IMR-90 (cell line): ENCODE measurements around the gene MYO7B. TPM values are rescaled to one million over a fixed set of nuclear protein-coding genes. Genes with fewer than 3 reads are reported as not detected.
A peak's percentile ranks its signal among the peaks of the same experiment; 100 is the strongest.

Source experiments
- ATAC-seq: fragments of 200-7000 bp; cut with Tn5 transposase; 2 replicates; pipeline ENCODE4 v1.9.1; 2020; ENCODE audit warnings: low read depth, mild to moderate bottlenecking, moderate library complexity
- BruUV-seq: library from RNA; stranded (reverse); fragments of 400-500 nt; replicated peaks from 2 replicates; lab custom pipeline; 2021; lab: Mats Ljungman, UMichigan
- CTCF ChIA-PET: fragments of 300-600 bp; formaldehyde crosslinking; extraction: SDS; loops from one replicate; lab custom pipeline; 2021; ENCODE audit warnings: antibody characterized with exemption; lab: Yijun Ruan, JAX
- POLR2A ChIA-PET: fragments of 300-600 bp; sonication (Branson Sonifier 250); formaldehyde crosslinking; loops from one replicate; lab custom pipeline; 2022; ENCODE audit warnings: antibody characterized with exemption; ENCODE audit not compliant: unreplicated experiment; lab: Charles Lee
- DNase-seq: peaks from one replicate; pipeline ENCODE4 v3.0.0; 2013
- H2AFZ ChIP-seq: replicated peaks from 2 replicates; pipeline ENCODE3; 2013; ENCODE audit warnings: low read length, mild to moderate bottlenecking; ENCODE audit not compliant: poor library complexity
- H2AK5ac ChIP-seq: 2 replicates; pipeline ENCODE4 v1.6.1; 2013; ENCODE audit warnings: low read depth, low read length, inconsistent platforms
- H2AK9ac ChIP-seq: replicated peaks from 2 replicates; pipeline ENCODE3; 2013; ENCODE audit warnings: mild to moderate bottlenecking, low read depth, low read length, moderate library complexity; ENCODE audit not compliant: poor library complexity
- H2BK120ac ChIP-seq: 2 replicates; pipeline ENCODE4 v1.6.1; 2013; ENCODE audit warnings: low read depth, low read length, inconsistent platforms
- H2BK15ac ChIP-seq: 3 replicates; pipeline ENCODE4 v1.6.1; 2013; ENCODE audit warnings: low read depth, low read length, inconsistent platforms
- H2BK20ac ChIP-seq: 2 replicates; pipeline ENCODE4 v1.6.1; 2013; ENCODE audit warnings: low read depth, mild to moderate bottlenecking, inconsistent platforms, low read length, moderate library complexity
- H2BK5ac ChIP-seq: 2 replicates; pipeline ENCODE4 v1.6.1; 2013; ENCODE audit warnings: mild to moderate bottlenecking, low read depth, low read length, inconsistent platforms; ENCODE audit not compliant: poor library complexity, severe bottlenecking
- H3K14ac ChIP-seq: replicated peaks from 2 replicates; pipeline ENCODE4 v1.6.1; 2013; ENCODE audit warnings: low read depth, low read length, inconsistent platforms
- H3K18ac ChIP-seq: 2 replicates; pipeline ENCODE4 v1.6.1; 2013; ENCODE audit warnings: low read depth, low read length, control low read depth
- H3K23ac ChIP-seq: 2 replicates; pipeline ENCODE4 v1.6.1; 2013; ENCODE audit warnings: low read depth, low read length, inconsistent platforms
- H3K27ac ChIP-seq: 2 replicates; pipeline ENCODE4 v1.5.1; 2013; ENCODE audit warnings: mild to moderate bottlenecking, control low read depth, low read length; ENCODE audit not compliant: insufficient read depth
- H3K27me3 ChIP-seq: 2 replicates; pipeline ENCODE4 v1.6.1; 2013; ENCODE audit warnings: low read length; ENCODE audit not compliant: control insufficient read depth, insufficient read depth
- H3K36me3 ChIP-seq: 2 replicates; pipeline ENCODE4 v1.6.1; 2013; ENCODE audit warnings: low read length, mixed read lengths; ENCODE audit not compliant: control insufficient read depth, insufficient read depth
- H3K4ac ChIP-seq: 2 replicates; pipeline ENCODE4 v1.6.1; 2013; ENCODE audit warnings: low read depth, low read length, inconsistent platforms
- H3K4me1 ChIP-seq: 2 replicates; pipeline ENCODE4 v1.6.1; 2013; ENCODE audit warnings: low read length, mixed read lengths; ENCODE audit not compliant: control insufficient read depth, insufficient read depth
- H3K4me2 ChIP-seq: 2 replicates; pipeline ENCODE4 v1.6.1; 2013; ENCODE audit warnings: low read depth, mild to moderate bottlenecking, control low read depth, low read length, moderate library complexity
- H3K4me3 ChIP-seq: 2 replicates; pipeline ENCODE4 v1.5.1; 2013; ENCODE audit warnings: low read depth, mild to moderate bottlenecking, control low read depth, low read length, moderate library complexity; ENCODE audit not compliant: insufficient read depth
- H3K56ac ChIP-seq: 2 replicates; pipeline ENCODE4 v1.6.1; 2013; ENCODE audit warnings: low read length, inconsistent platforms; ENCODE audit not compliant: insufficient read depth; ENCODE audit errors: extremely low read depth
- H3K79me1 ChIP-seq, 2 experiments: 2 replicates each; pipeline ENCODE4 v1.6.1; 2013; ENCODE audit warnings: low read length in 2 of 2, inconsistent platforms in 1 of 2, low read depth in 1 of 2
- H3K9ac ChIP-seq: 2 replicates; pipeline ENCODE4 v1.6.1; 2013; ENCODE audit warnings: low read depth, low read length, control low read depth
- H3K9me1 ChIP-seq: 2 replicates; pipeline ENCODE4 v1.6.1; 2013; ENCODE audit warnings: low read length, inconsistent platforms; ENCODE audit not compliant: insufficient read depth
- H3K9me3 ChIP-seq: 2 replicates; pipeline ENCODE4 v1.6.1; 2013; ENCODE audit warnings: low read length; ENCODE audit not compliant: control insufficient read depth, insufficient read depth
- H4K20me1 ChIP-seq: 2 replicates; pipeline ENCODE4 v1.6.1; 2013; ENCODE audit warnings: low read length, inconsistent platforms; ENCODE audit not compliant: insufficient read depth
- H4K5ac ChIP-seq: 2 replicates; pipeline ENCODE4 v1.6.1; 2013; ENCODE audit warnings: mild to moderate bottlenecking, low read depth, low read length, control low read depth
- H4K8ac ChIP-seq, 2 experiments: 2 replicates each; pipeline ENCODE4 v1.6.1; 2013; ENCODE audit warnings: low read depth in 2 of 2, low read length in 2 of 2, control low read depth in 1 of 2, inconsistent platforms in 1 of 2
- H4K91ac ChIP-seq: 2 replicates; pipeline ENCODE4 v1.6.1; 2013; ENCODE audit warnings: low read depth, low read length, inconsistent platforms; ENCODE audit not compliant: insufficient read depth
- BHLHE40 ChIP-seq: fragments of 150-350 bp; IDR thresholded peaks from 2 replicates; pipeline ENCODE4 v1.6.1; 2016; ENCODE audit warnings: mild to moderate bottlenecking, low read depth, low read length
- CEBPB ChIP-seq: IDR thresholded peaks from 2 replicates; pipeline ENCODE4 v1.6.1; 2012; ENCODE audit warnings: low read depth, low read length, improper control_type of control experiment
- CTCF ChIP-seq: conservative IDR thresholded peaks from 2 replicates; pipeline ENCODE4 v1.5.1; 2012; ENCODE audit warnings: mild to moderate bottlenecking, low read depth, low read length, improper control_type of control experiment
- FOS ChIP-seq: fragments of 150-350 bp; IDR thresholded peaks from 2 replicates; pipeline ENCODE4 v1.6.1; 2016; ENCODE audit warnings: low read depth, low read length
- WGBS, 2 experiments: methylation state at CpG; one replicate each; pipeline versions ENCODE4 v1.1.5 to v1.1.7; 2013; ENCODE audit warnings: missing lambda C conversion rate in 2 of 2; ENCODE audit not compliant: insufficient read length in 1 of 2; ENCODE audit errors: extremely low coverage in 2 of 2; 5-methylcytosine and 5-hydroxymethylcytosine counted together
- dilution Hi-C: fragments of 300-500 bp; cut with HindIII; formaldehyde crosslinking; loops from one replicate; pipeline ENCODE4 v1.14.3; 2018; ENCODE audit warnings: low sequenced_read_pairs; ENCODE audit not compliant: unreplicated experiment
- in situ Hi-C: fragments of 300-500 bp; cut with MboI; formaldehyde crosslinking; loops from 3 replicates; pipeline ENCODE4 v1.14.3; 2019; ENCODE audit warnings: low sequenced_read_pairs, inconsistent platforms, mixed read lengths
- intact Hi-C: fragments of 100-400 bp; cut with micrococcal nuclease; formaldehyde crosslinking; loops from 2 replicates; pipeline ENCODE4 v1.10.0; 2022
- polyA plus RNA-seq, 3 experiments: library from polyadenylated mRNA; depleted of rRNA; stranded (reverse); fragments of >200 nt; gene quantifications; 2 replicates each; pipeline ENCODE4 v1.2.3, GENCODE V29; 2012; ENCODE audit warnings: low replicate concordance in 1 of 3
- total RNA-seq: library from RNA; depleted of rRNA; stranded (reverse); fragments of >200 nt; gene quantifications from 2 replicates; pipeline ENCODE4 v1.2.3, GENCODE V29; 2012
- TF ChIP-seq, protein P1 (sequence below): fragments of 150-350 bp; IDR thresholded peaks from 2 replicates; pipeline ENCODE4 v1.6.1; 2017; ENCODE audit warnings: mild to moderate bottlenecking, antibody characterized with exemption, low read length, low read depth

MYO7B gene
- total and polyA plus RNA-seq, 2 of the 4 experiments (the other 2 are of a cell fraction) = 0.18 to 0.46 TPM

- H4K5ac ChIP-seq = peak overlapping the region; percentile 82
- H2BK20ac ChIP-seq = no peak overlapping the region; the same call in 1 of the 2 replicates
- H3K36me3 ChIP-seq = peaks cover 5% of the 10 kb centered on the region
- dilution Hi-C loops (no loop called here), in situ Hi-C loops (no loop called here), intact Hi-C loops (loop anchor here (2.0 to 10.0 kb wide), 2 partner anchors 122 to 178 kb away; partner anchors contain the start of gene SFT2D3)
- H4K20me1 ChIP-seq = peaks cover 3% of the 10 kb centered on the region; the same call in 1 of the 2 replicates
- no peak for ATAC-seq
- peak overlapping the region; percentile 73 for H3K4me3 ChIP-seq
- peak overlapping the region; percentile 33; the same call in 1 of the 2 replicates for H3K18ac ChIP-seq
- H3K23ac ChIP-seq = peak overlapping the region; percentile 71
- H3K56ac ChIP-seq = peak overlapping the region; percentile 95
- H2AFZ ChIP-seq = peak overlapping the region; percentile 94
- peak overlapping the region; percentile 77 for H4K91ac ChIP-seq
- peak overlapping the region; percentile 61 for H3K27ac ChIP-seq
- TF ChIP-seq CTCF (no peak), FOS (no peak), BHLHE40 (0 out of 2 replicates have a peak, but pooled peaks have one; percentile 29), CEBPB (peak; percentile 69)
- TF ChIP-seq, protein P1, sequence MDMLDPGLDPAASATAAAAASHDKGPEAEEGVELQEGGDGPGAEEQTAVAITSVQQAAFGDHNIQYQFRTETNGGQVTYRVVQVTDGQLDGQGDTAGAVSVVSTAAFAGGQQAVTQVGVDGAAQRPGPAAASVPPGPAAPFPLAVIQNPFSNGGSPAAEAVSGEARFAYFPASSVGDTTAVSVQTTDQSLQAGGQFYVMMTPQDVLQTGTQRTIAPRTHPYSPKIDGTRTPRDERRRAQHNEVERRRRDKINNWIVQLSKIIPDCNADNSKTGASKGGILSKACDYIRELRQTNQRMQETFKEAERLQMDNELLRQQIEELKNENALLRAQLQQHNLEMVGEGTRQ = peak; percentile 26; the same call in 1 of the 2 replicates
- peak overlapping the region; percentile 89 for H3K4ac ChIP-seq
- peaks cover 0 to 22% of the 10 kb centered on the region in 2 experiments; a peak in 3 of 4 replicates for H3K79me1 ChIP-seq
- peak overlapping the region; percentile 83 for H3K14ac ChIP-seq
- peaks cover 9% of the 10 kb centered on the region; the same call in 1 of the 2 replicates for H3K9me1 ChIP-seq
- peak overlapping the region; percentile 29; the same call in 2 of the 3 replicates for H2BK15ac ChIP-seq
- peak overlapping the region; percentile 53 for H2BK5ac ChIP-seq
- H3K4me2 ChIP-seq = peak overlapping the region; percentile 83
- H2BK120ac ChIP-seq = peak overlapping the region; percentile 46
- no peak overlapping the region for H2AK5ac ChIP-seq
- CTCF ChIA-PET = no interaction called here
- peak overlapping the region; percentile 1 for H2AK9ac ChIP-seq
- DNase-seq = no peak
- H3K9ac ChIP-seq = peak overlapping the region; percentile 56
- no TSS peak for BruUV-seq
- H3K9me3 ChIP-seq = no peaks in the 10 kb centered on the region
- WGBS, 2 experiments = 0% methylated on average over 1 of the region's 13 CpGs; no CpG with 5 or more reads in 1 of the 2 experiments
- peak overlapping the region; percentile 96 to 99 for H4K8ac ChIP-seq
- H3K4me1 ChIP-seq = no peaks in the 10 kb centered on the region
- POLR2A ChIA-PET = interaction anchor here (0.6 to 1.0 kb wide), 6 partner anchors 9 to 415 kb away, joined by 3 to 9 read pairs (median 3); no protein-coding TSS in a partner anchor
- no peaks in the 10 kb centered on the region for H3K27me3 ChIP-seq
These were observed 8.3 kb upstream of the MYO7B start for GRCh38 chr2:127527001-127527804.
